ENCODE data around the gene ALG2.

GRCh38 chr9:99181206-99181605, 40.5 kb downstream of the ALG2 start:
- TF ChIP-seq GATA3 (IDR thresholded peaks at IDR 0.05; ENCODE audit: low read depth, low read length): no peak
- no peak for TF ChIP-seq GATA2 (IDR thresholded peaks at IDR 0.05; ENCODE audit: low read depth, low read length)

All from SH-SY5Y (cell line).